GM23338 (cell line): ENCODE measurements around the gene CDYL2. TPM values are rescaled to one million over a fixed set of nuclear protein-coding genes. Genes with fewer than 3 reads are reported as not detected.

Source experiments
- ATAC-seq: fragments of 200-7000 bp; cut with Tn5 transposase; 3 replicates; pipeline ENCODE4 v1.9.1; 2020
- DNase-seq: peaks from one replicate; pipeline ENCODE4 v3.0.0-alpha.2; 2015; ENCODE audit warnings: low spot score
- H2AFZ ChIP-seq: fragments of 200-600 bp; sonication (generic); 2 replicates; pipeline ENCODE4 v1.8.0; 2016; ENCODE audit warnings: antibody characterized with exemption, mild to moderate bottlenecking, moderate library complexity
- H3F3A ChIP-seq: fragments of 200-600 bp; sonication (generic); replicated peaks from 2 replicates; pipeline ENCODE4 v1.8.0; 2017; ENCODE audit warnings: antibody characterized with exemption, mixed run types, low read depth
- H3K27ac ChIP-seq: fragments of 200-600 bp; sonication (generic); 2 replicates; pipeline ENCODE4 v1.6.1; 2016; ENCODE audit warnings: low read depth
- H3K27me3 ChIP-seq: fragments of 200-600 bp; sonication (generic); 2 replicates; pipeline ENCODE4 v1.8.0; 2016; ENCODE audit warnings: mild to moderate bottlenecking, mixed run types, moderate library complexity; ENCODE audit not compliant: insufficient read depth
- H3K36me3 ChIP-seq: fragments of 200-600 bp; sonication (generic); 2 replicates; pipeline ENCODE4 v1.8.0; 2016; ENCODE audit warnings: mild to moderate bottlenecking; ENCODE audit not compliant: insufficient read depth
- H3K4me1 ChIP-seq: fragments of 200-600 bp; sonication (generic); 2 replicates; pipeline ENCODE4 v1.8.0; 2016; ENCODE audit warnings: mild to moderate bottlenecking, moderate library complexity; ENCODE audit not compliant: insufficient read depth
- H3K4me2 ChIP-seq: fragments of 200-600 bp; sonication (generic); 2 replicates; pipeline ENCODE4 v1.7.1; 2017; ENCODE audit warnings: mixed run types
- H3K4me3 ChIP-seq: fragments of 200-600 bp; sonication (generic); 2 replicates; pipeline ENCODE4 v1.6.1; 2016; ENCODE audit warnings: mixed run types
- H3K79me2 ChIP-seq: fragments of 200-600 bp; sonication (generic); replicated peaks from 2 replicates; pipeline ENCODE4 v1.8.0; 2017; ENCODE audit warnings: mild to moderate bottlenecking; ENCODE audit not compliant: insufficient read depth
- H3K9me2 ChIP-seq: fragments of 200-600 bp; sonication (generic); 2 replicates; pipeline ENCODE4 v1.8.0; 2017; ENCODE audit not compliant: insufficient read depth
- H4K20me1 ChIP-seq: fragments of 200-600 bp; sonication (generic); replicated peaks from 2 replicates; pipeline ENCODE4 v1.8.0; 2017; ENCODE audit warnings: mild to moderate bottlenecking; ENCODE audit not compliant: insufficient read depth
- H3K27ac Mint-ChIP-seq: 2 replicates; pipeline ENCODE4 v1.8.0; 2020; ENCODE audit warnings: inconsistent platforms, mild to moderate bottlenecking, moderate library complexity, mixed read lengths
- H3K27me3 Mint-ChIP-seq: 3 replicates; pipeline ENCODE4 v1.8.0; 2022; ENCODE audit warnings: low read depth, mild to moderate bottlenecking, moderate library complexity, mixed read lengths, inconsistent platforms; ENCODE audit not compliant: insufficient read depth, poor library complexity
- H3K36me3 Mint-ChIP-seq: 3 replicates; pipeline ENCODE4 v1.8.0; 2021; ENCODE audit warnings: low read depth, mild to moderate bottlenecking, inconsistent platforms, moderate library complexity, mixed read lengths
- H3K4me1 Mint-ChIP-seq: 3 replicates; pipeline ENCODE4 v1.8.0; 2020; ENCODE audit warnings: mild to moderate bottlenecking, inconsistent platforms, mixed read lengths
- H3K4me3 Mint-ChIP-seq: 3 replicates; pipeline ENCODE4 v1.8.0; 2021; ENCODE audit warnings: moderate library complexity, mild to moderate bottlenecking, inconsistent platforms, mixed read lengths
- H3K9me3 Mint-ChIP-seq: 3 replicates; pipeline ENCODE4 v1.8.0; 2020; ENCODE audit warnings: moderate library complexity, mild to moderate bottlenecking, inconsistent platforms, mixed read lengths
- EZH2 ChIP-seq: fragments of 200-600 bp; sonication (generic); IDR thresholded peaks from one replicate; pipeline ENCODE4 v1.8.0; 2017; ENCODE audit warnings: antibody characterized with exemption, mild to moderate bottlenecking, low read depth; ENCODE audit not compliant: unreplicated experiment
- EZH2phosphoT487 ChIP-seq: fragments of 200-600 bp; sonication (generic); IDR thresholded peaks from one replicate; pipeline ENCODE4 v1.8.1; 2018; ENCODE audit warnings: antibody characterized with exemption; ENCODE audit not compliant: unreplicated experiment
- JUNB ChIP-seq: IDR thresholded peaks from one replicate; pipeline ENCODE4 v1.6.1; 2016; ENCODE audit warnings: antibody characterized with exemption; ENCODE audit not compliant: unreplicated experiment
- NANOG ChIP-seq: IDR thresholded peaks from 2 replicates; pipeline ENCODE4 v1.6.1; 2016; ENCODE audit warnings: antibody characterized with exemption, borderline replicate concordance
- POLR2AphosphoS5 ChIP-seq: IDR thresholded peaks from 2 replicates; pipeline ENCODE4 v1.6.1; 2016; ENCODE audit warnings: antibody characterized with exemption, low read depth
- STAT1 ChIP-seq: IDR thresholded peaks from one replicate; pipeline ENCODE4 v1.6.1; 2016; ENCODE audit warnings: antibody characterized with exemption; ENCODE audit not compliant: unreplicated experiment
- ZNF114 ChIP-seq: fragments of 250-450 bp; sonication (Bioruptor Pico); IDR thresholded peaks from 2 replicates; pipeline ENCODE4 v1.5.0; 2020; ENCODE audit warnings: mild to moderate bottlenecking, moderate library complexity
- ZNF331 ChIP-seq: fragments of 250-450 bp; sonication (Bioruptor Pico); IDR thresholded peaks from 2 replicates; pipeline ENCODE4 v1.5.0; 2020; ENCODE audit warnings: low read depth, mild to moderate bottlenecking, moderate library complexity
- polyA plus RNA-seq: library from polyadenylated mRNA; unstranded; fragments of >200 nt; fragmentation: Nextera tagmentation; extraction: Ambion mirVana; gene quantifications from 2 replicates; pipeline ENCODE4 v1.2.1, GENCODE V29; 2016
- total RNA-seq: library from RNA; depleted of rRNA; stranded (reverse); fragments of >200 nt; shearing (Covaris generic); gene quantifications from 2 replicates; pipeline ENCODE4 v1.2.3, GENCODE V29; 2014
- TF ChIP-seq, protein P1 (sequence below), 2 experiments: fragments of 200-600 bp in 1 of 2; sonication (generic) in 1 of 2; conservative IDR thresholded peaks; 2 replicates each; pipeline versions ENCODE4 v1.5.1 to v1.6.1; 2016 to 2017; ENCODE audit warnings: antibody characterized with exemption in 2 of 2, low read depth in 2 of 2, mild to moderate bottlenecking in 2 of 2, moderate library complexity in 1 of 2
- TF ChIP-seq, protein P2 (sequence below): fragments of 250-450 bp; sonication (Bioruptor Pico); IDR thresholded peaks from 2 replicates; pipeline ENCODE4 v1.5.0; 2020; ENCODE audit warnings: mild to moderate bottlenecking, moderate library complexity
- TF ChIP-seq, protein P3 (sequence below): IDR thresholded peaks from one replicate; pipeline ENCODE4 v1.6.1; 2018; ENCODE audit warnings: antibody characterized with exemption; ENCODE audit not compliant: unreplicated experiment
- TF ChIP-seq, protein P4 (sequence below): IDR thresholded peaks from 2 replicates; pipeline ENCODE4 v1.6.1; 2016; ENCODE audit warnings: antibody characterized with exemption

CDYL2 gene
- total and polyA plus RNA-seq, 2 experiments from 2014 or later = 0.82 to 4.3 TPM

DNA sequence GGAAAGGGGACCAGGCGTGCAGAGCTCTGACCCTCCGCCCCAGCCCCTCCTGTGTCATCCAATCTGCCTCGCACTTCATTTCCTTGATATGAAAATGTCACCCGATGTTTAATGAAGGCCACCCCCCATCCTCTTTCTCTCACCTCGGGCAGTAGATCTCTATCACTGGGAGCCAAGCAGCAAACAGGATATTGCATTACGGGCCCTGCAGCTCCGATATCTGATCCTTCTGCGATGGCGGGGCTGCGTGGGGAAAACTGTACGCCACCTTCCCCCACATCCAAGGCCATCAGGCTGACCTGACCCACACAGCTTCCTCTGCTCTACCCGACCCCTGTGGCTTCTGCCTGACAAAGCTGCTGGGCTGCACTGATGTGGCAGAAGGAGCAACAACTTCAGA lies 188.7 kb downstream of the CDYL2 start:
- ATAC-seq = no peak
- no peaks in the 10 kb centered on the region for H3K4me1 ChIP-seq
- no peak for DNase-seq
- no peak overlapping the region for H3K27ac Mint-ChIP-seq
- H4K20me1 ChIP-seq = no peaks in the 10 kb centered on the region
- no peaks in the 10 kb centered on the region for H3K36me3 ChIP-seq
- no peaks in the 10 kb centered on the region for H3F3A ChIP-seq
- H3K4me2 ChIP-seq = no peak overlapping the region
- no peak overlapping the region for H2AFZ ChIP-seq
- H3K9me3 Mint-ChIP-seq = peaks cover 26% of the 10 kb centered on the region
- peaks cover 7% of the 10 kb centered on the region; the same call in 2 of the 3 replicates for H3K36me3 Mint-ChIP-seq
- H3K79me2 ChIP-seq = no peaks in the 10 kb centered on the region
- no peaks in the 10 kb centered on the region for H3K9me2 ChIP-seq
- H3K4me3 Mint-ChIP-seq = no peak overlapping the region
- H3K27me3 ChIP-seq = no peaks in the 10 kb centered on the region
- peaks cover 11% of the 10 kb centered on the region for H3K27me3 Mint-ChIP-seq
- TF ChIP-seq, protein P1, sequence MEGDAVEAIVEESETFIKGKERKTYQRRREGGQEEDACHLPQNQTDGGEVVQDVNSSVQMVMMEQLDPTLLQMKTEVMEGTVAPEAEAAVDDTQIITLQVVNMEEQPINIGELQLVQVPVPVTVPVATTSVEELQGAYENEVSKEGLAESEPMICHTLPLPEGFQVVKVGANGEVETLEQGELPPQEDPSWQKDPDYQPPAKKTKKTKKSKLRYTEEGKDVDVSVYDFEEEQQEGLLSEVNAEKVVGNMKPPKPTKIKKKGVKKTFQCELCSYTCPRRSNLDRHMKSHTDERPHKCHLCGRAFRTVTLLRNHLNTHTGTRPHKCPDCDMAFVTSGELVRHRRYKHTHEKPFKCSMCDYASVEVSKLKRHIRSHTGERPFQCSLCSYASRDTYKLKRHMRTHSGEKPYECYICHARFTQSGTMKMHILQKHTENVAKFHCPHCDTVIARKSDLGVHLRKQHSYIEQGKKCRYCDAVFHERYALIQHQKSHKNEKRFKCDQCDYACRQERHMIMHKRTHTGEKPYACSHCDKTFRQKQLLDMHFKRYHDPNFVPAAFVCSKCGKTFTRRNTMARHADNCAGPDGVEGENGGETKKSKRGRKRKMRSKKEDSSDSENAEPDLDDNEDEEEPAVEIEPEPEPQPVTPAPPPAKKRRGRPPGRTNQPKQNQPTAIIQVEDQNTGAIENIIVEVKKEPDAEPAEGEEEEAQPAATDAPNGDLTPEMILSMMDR (conservative IDR thresholded peaks at IDR 0.05; ENCODE audit: low read depth in 2 of 2) = no peak
- no peak for TF ChIP-seq POLR2AphosphoS5
- TF ChIP-seq EZH2 = no peak
- TF ChIP-seq JUNB = no peak
- TF ChIP-seq, protein P2, sequence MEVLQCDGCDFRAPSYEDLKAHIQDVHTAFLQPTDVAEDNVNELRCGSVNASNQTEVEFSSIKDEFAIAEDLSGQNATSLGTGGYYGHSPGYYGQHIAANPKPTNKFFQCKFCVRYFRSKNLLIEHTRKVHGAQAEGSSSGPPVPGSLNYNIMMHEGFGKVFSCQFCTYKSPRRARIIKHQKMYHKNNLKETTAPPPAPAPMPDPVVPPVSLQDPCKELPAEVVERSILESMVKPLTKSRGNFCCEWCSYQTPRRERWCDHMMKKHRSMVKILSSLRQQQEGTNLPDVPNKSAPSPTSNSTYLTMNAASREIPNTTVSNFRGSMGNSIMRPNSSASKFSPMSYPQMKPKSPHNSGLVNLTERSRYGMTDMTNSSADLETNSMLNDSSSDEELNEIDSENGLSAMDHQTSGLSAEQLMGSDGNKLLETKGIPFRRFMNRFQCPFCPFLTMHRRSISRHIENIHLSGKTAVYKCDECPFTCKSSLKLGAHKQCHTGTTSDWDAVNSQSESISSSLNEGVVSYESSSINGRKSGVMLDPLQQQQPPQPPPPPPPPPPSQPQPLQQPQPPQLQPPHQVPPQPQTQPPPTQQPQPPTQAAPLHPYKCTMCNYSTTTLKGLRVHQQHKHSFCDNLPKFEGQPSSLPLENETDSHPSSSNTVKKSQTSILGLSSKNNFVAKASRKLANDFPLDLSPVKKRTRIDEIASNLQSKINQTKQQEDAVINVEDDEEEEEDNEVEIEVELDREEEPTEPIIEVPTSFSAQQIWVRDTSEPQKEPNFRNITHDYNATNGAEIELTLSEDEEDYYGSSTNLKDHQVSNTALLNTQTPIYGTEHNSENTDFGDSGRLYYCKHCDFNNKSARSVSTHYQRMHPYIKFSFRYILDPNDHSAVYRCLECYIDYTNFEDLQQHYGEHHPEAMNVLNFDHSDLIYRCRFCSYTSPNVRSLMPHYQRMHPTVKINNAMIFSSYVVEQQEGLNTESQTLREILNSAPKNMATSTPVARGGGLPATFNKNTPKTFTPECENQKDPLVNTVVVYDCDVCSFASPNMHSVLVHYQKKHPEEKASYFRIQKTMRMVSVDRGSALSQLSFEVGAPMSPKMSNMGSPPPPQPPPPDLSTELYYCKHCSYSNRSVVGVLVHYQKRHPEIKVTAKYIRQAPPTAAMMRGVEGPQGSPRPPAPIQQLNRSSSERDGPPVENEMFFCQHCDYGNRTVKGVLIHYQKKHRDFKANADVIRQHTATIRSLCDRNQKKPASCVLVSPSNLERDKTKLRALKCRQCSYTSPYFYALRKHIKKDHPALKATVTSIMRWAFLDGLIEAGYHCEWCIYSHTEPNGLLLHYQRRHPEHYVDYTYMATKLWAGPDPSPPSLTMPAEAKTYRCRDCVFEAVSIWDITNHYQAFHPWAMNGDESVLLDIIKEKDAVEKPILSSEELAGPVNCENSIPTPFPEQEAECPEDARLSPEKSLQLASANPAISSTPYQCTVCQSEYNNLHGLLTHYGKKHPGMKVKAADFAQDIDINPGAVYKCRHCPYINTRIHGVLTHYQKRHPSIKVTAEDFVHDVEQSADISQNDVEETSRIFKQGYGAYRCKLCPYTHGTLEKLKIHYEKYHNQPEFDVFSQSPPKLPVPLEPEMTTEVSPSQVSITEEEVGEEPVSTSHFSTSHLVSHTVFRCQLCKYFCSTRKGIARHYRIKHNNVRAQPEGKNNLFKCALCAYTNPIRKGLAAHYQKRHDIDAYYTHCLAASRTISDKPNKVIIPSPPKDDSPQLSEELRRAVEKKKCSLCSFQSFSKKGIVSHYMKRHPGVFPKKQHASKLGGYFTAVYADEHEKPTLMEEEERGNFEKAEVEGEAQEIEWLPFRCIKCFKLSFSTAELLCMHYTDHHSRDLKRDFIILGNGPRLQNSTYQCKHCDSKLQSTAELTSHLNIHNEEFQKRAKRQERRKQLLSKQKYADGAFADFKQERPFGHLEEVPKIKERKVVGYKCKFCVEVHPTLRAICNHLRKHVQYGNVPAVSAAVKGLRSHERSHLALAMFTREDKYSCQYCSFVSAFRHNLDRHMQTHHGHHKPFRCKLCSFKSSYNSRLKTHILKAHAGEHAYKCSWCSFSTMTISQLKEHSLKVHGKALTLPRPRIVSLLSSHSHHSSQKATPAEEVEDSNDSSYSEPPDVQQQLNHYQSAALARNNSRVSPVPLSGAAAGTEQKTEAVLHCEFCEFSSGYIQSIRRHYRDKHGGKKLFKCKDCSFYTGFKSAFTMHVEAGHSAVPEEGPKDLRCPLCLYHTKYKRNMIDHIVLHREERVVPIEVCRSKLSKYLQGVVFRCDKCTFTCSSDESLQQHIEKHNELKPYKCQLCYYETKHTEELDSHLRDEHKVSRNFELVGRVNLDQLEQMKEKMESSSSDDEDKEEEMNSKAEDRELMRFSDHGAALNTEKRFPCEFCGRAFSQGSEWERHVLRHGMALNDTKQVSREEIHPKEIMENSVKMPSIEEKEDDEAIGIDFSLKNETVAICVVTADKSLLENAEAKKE = no peak
- no peak for TF ChIP-seq ZNF114 (CRISPR knock-in tag)
- TF ChIP-seq ZNF331 (CRISPR knock-in tag) = no peak
- TF ChIP-seq NANOG = no peak
- TF ChIP-seq EZH2phosphoT487 = no peak
- TF ChIP-seq STAT1 = no peak
- TF ChIP-seq, protein P3, sequence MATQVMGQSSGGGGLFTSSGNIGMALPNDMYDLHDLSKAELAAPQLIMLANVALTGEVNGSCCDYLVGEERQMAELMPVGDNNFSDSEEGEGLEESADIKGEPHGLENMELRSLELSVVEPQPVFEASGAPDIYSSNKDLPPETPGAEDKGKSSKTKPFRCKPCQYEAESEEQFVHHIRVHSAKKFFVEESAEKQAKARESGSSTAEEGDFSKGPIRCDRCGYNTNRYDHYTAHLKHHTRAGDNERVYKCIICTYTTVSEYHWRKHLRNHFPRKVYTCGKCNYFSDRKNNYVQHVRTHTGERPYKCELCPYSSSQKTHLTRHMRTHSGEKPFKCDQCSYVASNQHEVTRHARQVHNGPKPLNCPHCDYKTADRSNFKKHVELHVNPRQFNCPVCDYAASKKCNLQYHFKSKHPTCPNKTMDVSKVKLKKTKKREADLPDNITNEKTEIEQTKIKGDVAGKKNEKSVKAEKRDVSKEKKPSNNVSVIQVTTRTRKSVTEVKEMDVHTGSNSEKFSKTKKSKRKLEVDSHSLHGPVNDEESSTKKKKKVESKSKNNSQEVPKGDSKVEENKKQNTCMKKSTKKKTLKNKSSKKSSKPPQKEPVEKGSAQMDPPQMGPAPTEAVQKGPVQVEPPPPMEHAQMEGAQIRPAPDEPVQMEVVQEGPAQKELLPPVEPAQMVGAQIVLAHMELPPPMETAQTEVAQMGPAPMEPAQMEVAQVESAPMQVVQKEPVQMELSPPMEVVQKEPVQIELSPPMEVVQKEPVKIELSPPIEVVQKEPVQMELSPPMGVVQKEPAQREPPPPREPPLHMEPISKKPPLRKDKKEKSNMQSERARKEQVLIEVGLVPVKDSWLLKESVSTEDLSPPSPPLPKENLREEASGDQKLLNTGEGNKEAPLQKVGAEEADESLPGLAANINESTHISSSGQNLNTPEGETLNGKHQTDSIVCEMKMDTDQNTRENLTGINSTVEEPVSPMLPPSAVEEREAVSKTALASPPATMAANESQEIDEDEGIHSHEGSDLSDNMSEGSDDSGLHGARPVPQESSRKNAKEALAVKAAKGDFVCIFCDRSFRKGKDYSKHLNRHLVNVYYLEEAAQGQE = no peak
- TF ChIP-seq, protein P4, sequence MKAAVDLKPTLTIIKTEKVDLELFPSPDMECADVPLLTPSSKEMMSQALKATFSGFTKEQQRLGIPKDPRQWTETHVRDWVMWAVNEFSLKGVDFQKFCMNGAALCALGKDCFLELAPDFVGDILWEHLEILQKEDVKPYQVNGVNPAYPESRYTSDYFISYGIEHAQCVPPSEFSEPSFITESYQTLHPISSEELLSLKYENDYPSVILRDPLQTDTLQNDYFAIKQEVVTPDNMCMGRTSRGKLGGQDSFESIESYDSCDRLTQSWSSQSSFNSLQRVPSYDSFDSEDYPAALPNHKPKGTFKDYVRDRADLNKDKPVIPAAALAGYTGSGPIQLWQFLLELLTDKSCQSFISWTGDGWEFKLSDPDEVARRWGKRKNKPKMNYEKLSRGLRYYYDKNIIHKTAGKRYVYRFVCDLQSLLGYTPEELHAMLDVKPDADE = no peak
- H3K4me1 Mint-ChIP-seq = no peaks in the 10 kb centered on the region
- H3K27ac ChIP-seq = no peak overlapping the region
- no peak overlapping the region for H3K4me3 ChIP-seq
